GM18507 (cell line): ENCODE measurements around the gene SUSD2.
"Not testable (repeated sequence)": the region's sequence is repeated elsewhere in the genome, so short reads cannot be mapped to it uniquely, and the experiment has no call there.

Source experiments
- DNase-seq: peaks from one replicate; pipeline ENCODE4 v3.0.0; 2011; ENCODE audit warnings: low read depth; ENCODE audit not compliant: insufficient read length; ENCODE audit errors: extremely low spot score
- FAIRE-seq: peaks from 2 replicates; lab custom pipeline; 2011; peaks lifted over from hg19 to GRCh38; lab: Jason Lieb, UNC

SUSD2 gene, protein sequence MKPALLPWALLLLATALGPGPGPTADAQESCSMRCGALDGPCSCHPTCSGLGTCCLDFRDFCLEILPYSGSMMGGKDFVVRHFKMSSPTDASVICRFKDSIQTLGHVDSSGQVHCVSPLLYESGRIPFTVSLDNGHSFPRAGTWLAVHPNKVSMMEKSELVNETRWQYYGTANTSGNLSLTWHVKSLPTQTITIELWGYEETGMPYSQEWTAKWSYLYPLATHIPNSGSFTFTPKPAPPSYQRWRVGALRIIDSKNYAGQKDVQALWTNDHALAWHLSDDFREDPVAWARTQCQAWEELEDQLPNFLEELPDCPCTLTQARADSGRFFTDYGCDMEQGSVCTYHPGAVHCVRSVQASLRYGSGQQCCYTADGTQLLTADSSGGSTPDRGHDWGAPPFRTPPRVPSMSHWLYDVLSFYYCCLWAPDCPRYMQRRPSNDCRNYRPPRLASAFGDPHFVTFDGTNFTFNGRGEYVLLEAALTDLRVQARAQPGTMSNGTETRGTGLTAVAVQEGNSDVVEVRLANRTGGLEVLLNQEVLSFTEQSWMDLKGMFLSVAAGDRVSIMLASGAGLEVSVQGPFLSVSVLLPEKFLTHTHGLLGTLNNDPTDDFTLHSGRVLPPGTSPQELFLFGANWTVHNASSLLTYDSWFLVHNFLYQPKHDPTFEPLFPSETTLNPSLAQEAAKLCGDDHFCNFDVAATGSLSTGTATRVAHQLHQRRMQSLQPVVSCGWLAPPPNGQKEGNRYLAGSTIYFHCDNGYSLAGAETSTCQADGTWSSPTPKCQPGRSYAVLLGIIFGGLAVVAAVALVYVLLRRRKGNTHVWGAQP

DNA sequence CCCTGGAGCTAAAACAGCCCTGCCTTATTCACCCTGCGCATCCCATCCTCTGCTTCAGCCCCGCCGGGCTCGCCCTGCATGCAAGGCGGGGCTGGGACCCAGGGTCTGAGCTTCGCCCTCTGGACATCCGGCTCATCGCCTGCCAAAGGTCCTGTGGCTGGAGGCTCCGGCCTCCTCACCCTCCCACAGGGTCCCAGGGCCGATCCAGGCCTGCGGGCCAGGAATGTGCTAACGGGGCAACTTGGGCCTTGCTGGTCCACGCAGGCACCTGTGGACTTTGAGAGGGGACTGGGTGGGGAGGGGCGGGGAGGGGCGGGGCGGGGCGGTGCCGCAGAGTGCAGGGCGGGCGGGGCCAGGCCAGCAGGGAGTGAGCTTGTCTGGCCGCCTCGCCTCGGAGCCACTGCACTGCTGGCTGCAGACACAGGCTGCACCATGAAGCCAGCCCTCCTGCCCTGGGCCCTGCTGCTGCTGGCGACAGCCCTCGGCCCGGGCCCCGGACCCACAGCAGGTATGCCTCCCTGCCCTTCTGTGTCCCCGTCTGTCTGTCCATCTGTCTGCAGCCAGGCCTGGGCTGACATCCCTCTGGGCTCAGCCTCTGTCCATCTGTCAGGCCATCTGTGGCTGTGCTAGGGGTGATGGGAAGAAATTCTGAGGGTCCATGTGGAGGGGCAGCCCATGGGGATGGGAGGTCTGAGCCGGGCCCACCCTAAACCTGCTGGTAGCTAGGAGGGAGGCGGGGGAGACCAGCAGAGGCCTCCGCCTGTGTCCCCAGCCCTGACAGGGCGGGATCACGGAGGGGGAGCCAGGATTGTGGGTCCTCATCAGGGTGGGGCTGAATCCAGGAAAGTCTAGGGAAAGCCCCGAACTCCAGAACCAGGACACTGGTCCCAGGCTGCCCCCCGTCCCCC, at the start of gene SUSD2:
Gene SUSD2 (plus strand): TSS at position 400 of the 908 bp plus-strand sequence. CDS start 33 bp downstream, at position 433.
- no peak for DNase-seq
- no peak for FAIRE-seq

DNA sequence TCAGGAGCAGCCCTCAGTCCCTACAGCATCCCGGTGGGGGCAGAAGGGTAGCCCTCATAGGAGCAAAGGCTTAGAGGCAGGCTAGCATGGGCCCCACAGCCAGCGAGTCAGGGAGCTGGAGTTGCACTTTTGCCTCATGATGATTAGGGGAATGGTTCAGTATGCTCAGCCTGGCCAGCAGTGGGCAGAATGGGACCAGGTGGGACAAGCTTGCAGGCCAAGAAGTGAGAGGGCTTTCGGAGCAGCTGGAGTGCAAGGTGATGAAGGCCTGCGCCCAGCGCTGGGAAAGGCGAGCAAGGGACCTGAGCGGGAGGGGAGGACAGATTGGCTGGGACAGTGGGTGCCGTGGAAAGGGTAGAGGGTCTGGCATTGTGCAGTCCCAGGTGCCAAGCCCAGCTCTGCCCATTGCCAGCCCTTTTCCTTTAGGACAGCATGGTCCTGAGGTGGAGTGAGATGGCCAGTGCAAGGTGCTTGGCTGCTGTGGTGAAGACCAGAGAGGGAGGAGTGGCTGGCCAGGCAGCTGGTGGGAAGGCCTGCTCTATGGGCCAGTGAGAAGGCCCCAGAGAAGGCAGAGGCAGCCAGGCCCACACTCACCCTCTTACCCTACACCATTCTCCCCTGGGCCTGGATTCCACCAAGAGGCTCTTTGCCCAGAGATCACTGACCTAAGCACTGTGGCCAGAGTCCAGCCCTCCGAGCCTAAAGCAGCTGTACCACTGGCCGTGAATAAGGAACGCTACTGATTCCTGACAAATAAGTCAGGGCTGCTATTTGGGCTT, 47.9 kb upstream of the SUSD2 start:
- DNase-seq (no peak), FAIRE-seq (no peak)

DNA sequence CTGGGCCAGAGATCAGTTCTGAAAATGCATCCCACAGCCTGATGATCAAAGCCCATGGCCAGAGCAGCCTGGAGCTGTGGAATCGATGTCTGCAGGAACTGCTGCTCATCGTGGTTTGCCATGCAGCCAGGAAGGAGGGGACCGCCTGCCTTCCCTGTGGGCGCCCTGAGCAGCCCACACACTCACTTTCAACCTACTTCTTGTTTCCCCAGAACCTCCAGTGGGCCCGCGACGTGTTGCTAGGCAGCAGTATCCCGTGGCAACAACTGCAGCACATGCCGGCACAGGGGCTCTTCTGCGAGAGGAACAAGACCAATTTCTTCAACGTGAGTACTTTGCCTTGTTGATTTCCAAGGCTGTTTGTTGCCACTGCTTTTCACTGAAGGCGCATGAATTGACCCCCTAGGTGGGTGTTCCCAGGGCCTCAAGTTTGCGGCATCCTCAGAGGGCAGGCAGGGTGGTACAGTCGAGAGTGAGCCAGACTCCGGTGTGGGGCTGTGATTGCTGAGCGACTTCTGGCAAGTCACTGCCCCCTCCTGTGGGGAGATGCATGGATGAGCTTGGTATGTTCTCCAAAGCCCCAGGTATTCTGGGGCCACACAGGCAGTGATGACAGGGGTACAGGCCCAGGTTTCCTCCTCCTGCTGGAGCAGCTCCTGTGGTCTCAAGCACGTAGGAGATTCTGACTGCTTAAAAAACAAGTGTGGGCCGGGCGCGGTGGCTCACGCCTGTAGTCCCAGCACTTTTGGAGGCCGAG, 47.0 kb upstream of the SUSD2 start:
- no peak for FAIRE-seq

DNA sequence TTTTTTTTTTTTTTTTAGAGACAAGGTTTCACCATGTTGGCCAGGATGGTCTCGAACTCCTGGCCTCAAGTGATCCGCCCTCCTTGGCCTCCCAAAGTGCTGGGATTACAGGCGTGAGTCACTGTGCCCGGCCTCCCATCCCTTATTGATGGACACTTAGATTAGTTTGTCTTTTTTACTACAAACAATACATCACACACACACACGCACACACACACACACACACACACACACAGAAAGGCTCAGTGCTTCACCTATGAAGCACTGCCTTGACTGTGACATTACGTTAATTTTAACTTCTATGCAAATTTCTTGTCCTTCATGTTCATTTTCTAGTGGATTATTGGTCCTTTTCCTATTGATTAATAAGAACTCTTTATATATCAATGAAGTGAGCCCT, 44.8 kb upstream of the SUSD2 start:
- not testable (repeated sequence) for FAIRE-seq, DNase-seq

More for the DNA sequence above, 47.0 kb upstream of the SUSD2 start:
- no peak for DNase-seq

DNA sequence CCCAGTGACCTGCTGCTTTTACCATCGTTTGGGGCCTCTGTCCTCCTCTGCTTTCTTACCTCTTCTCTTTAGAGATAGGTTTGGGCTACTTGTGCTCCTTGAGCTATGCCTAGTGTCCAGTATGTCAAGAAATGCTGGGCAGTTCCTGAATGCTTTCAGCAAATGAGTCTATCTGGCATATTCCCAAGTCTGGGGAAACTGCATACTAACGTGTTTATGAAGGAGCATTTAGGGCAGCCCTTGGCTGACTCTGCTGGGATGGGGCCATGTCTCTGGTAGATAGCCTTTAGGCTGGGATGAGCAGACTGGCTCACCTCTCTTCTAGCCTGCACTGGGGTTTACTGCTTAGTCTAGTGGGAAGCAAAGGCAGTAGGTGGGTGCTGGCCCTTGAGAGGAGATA, 43.7 kb upstream of the SUSD2 start:
- DNase-seq (no peak), FAIRE-seq (no peak)

DNA sequence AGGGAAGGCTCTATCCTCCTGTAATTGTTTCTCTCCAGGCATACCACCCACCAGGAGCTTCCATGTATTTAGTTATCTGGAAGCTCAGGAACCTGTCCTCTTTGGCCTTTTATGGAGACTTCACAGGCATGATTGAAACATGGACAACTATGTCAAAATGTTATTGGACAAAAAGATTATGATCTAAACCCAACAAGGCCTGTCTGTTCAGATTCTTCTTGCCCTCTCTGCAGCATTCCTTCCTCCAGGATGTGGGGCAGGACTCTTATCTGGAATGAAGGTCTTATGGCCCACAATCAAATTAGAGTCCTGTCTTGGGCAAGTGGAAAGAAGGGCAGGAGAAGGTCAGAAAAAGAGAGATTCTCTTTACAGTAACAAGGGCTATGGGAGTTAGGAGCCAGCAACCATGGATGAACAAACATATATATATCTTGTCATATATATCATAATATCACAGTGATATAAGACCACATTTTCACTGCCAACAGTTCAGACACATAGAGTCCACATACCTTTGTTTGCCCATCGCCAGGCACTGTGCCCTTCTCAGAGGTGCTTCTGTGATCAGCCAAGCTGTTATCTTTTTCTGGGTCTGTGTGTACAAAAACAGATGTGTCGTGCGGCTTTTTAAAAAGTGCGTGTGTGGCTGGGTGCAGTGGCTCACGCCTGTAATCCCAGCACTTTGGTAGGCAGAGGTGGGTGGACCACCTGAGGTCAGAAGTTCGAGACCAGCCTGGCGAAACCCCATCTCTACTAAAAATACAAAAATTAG, 42.5 kb upstream of the SUSD2 start:
- no peak for DNase-seq

DNA sequence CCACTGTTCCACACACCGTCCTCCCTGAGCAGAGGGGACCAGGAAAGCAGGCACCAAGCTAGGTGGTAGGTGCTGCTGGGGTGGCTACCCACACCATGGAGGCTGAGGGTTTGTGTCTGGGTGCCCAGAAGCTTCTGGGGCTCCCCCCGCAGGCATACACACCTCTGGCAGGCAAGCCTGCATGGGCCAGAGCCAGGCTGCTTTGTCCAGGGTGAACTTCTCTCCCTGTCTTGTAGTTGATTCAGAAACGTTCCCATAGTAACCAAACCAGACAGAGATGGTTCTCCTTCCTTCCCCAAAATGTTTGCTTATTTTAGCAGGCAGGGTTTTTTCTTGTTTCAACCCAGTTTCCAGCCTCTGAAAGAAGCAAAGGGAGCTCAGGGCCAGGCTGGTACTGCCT, 40.9 kb upstream of the SUSD2 start:
- no peak for FAIRE-seq

More for the DNA sequence above, 42.5 kb upstream of the SUSD2 start:
- FAIRE-seq = no peak

DNA sequence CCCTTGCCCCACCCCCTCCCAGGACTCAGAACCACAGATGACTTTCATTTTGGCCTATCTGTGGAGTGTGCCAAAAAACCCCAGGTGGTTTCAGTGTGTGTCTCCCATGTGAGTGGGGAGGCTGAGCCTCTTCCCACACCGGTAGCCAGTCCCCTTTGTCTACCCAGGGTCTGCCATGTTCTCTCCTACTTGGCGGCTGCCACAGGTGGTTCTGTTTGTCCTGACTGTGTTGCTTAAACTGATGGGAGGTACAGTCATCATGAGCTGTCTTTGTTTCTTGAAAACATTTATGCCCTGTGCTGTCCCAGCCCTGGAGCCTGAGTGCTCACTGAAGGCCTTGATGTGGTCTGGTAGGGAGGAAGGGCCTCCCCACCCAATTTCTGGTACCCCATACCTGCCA, 39.7 kb upstream of the SUSD2 start:
- DNase-seq (no peak), FAIRE-seq (no peak)

More for the DNA sequence above, 40.9 kb upstream of the SUSD2 start:
- no peak for DNase-seq

DNA sequence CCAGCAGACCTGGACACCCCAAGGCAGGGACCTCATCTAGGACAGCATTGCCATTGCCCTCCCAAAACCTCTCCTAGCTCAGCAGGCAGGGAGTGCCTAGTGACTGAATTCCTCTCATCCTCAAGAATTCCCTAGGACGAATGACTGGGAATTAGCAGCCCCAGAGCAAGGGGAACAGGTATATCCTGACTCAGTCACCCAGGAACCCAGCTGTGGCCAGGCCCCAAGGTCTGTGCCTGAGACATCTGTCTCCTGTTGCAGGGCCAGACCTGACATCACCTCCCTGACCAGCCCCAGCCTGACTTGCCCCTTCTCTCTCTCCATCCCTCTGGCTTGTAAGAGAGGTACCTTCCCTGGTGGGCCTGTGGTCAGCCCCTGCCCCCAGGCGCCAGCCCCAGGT, 39.0 kb upstream of the SUSD2 start:
- no peak for FAIRE-seq

DNA sequence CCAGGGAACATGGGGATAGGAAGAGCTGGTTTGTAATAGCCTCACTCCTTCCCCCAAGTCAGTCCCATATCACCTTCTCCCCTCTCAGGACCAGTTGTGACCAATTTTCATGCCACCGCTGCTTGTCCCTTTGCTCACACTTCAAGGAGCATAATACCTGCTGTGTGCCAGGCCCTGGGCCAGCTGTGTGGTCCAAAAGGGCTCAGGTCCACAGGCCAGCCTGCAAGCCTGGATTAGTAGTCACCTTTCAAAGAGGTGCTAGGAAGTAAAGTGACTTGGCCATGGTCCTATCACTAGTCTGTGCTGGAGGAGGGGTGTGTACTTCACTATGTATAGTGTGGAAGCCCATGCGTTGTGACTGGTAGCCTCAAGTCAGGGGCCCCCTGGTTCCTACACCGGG, 38.5 kb upstream of the SUSD2 start:
- DNase-seq (no peak), FAIRE-seq (no peak)

More for the DNA sequence above, 39.0 kb upstream of the SUSD2 start:
- no peak for DNase-seq

DNA sequence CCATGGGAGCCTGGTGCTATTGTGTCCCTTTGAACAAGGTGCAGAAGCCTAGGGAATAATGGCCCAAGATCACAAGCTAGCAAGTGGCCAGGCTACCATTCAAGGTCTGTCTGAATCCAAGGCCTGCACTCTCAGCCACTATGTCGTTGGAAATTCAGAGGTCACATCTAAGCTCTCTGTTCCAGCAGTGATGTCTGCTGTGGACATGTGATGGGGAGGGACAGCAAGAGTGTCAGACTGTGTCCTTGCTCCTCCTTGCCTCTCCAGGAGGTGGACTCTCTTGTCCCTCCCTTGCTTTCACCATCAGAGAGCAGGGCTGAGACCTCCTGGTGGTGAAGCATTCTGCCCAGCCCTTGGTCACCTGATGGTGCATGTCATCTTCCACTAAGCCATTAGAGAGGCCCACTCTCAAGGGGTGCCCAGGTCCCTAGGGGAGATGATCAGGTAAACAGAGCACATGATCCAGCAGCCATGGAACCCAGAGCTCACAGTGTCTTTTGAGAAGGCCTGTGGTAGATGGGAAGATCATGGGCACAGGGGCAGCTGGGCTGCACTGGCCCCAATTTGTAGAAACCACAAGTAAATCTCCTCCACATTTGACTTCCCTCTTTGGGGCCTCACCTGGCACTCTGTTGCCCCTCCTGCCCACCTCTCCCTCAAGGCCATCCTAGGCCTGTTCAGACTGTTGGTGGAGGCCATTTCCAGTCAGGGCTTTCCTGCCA, 37.1 kb upstream of the SUSD2 start:
- DNase-seq (no peak), FAIRE-seq (no peak)

DNA sequence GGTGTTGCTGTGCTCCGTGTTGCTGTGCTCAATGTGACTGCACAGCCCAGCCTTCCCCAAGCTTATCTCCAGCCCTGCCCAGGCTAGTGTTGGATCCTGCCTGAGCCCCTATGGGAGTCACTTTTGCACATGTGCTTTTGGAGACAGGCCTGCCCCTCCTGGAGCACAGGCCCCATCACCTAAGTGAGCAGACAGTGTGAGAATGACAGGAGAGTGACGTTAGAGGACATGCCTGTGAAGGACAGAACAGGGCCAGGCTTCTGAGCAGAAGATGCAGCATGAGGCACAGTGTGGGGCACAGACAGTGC, 36.6 kb upstream of the SUSD2 start:
- no peak for DNase-seq
- no peak for FAIRE-seq

DNA sequence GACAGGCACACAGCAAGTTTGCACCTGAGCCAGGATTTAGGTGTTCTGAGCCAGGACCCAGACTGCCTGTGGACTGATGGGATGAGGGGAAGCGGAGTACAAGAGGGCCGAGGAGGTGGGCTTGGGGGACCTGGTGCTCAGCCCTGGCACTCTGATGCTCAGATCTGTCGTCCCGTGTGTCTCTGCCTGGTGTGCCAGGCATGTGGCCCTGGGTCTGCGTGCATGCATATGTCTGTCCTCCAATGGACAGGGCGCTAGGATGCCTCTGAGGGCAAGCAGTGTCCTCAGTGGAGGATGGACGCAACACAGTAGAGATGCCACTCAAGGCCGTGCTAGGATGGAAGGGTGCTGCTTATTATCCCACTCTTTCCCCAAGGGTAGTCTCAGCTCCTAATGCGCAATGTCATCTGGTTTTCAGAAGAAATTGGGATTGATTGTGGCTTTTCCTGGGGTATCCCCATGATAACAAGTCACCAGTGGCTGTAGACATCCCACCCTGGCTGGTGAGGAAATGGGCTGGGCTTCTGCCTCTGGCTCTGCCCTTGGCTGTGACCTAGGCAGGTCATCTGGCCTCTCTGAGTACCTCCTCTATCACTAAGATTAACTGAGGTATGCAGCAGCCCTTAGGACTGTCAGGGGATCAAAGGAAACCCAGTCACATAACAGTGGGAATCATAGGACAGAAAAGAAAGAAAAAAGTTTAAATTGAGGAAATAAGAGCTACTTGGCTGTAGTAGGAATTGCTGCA, 35.7 kb upstream of the SUSD2 start:
- FAIRE-seq = no peak
- no peak for DNase-seq

DNA sequence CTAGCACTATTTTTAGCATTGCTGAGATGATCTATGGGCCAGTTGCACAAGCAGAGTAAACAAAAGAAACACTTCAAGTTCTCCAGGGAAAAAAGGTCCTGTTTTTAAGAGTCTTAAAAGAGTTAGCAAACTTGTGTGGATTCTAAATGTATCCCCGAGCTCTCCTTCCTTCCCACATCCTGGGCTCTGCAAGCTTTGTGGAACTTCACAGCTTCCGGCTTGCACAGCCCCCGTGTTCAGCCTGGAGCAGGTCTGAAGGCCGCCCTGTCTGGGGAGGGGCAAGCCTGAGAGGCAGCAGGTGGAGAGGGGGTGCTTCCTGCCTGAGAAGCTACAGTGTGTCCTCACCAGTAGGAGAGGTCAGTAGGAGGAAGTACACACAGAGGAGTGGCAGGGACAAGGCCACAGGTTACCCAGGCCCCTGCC, 35.1 kb upstream of the SUSD2 start:
- no peak for FAIRE-seq
- no peak for DNase-seq

DNA sequence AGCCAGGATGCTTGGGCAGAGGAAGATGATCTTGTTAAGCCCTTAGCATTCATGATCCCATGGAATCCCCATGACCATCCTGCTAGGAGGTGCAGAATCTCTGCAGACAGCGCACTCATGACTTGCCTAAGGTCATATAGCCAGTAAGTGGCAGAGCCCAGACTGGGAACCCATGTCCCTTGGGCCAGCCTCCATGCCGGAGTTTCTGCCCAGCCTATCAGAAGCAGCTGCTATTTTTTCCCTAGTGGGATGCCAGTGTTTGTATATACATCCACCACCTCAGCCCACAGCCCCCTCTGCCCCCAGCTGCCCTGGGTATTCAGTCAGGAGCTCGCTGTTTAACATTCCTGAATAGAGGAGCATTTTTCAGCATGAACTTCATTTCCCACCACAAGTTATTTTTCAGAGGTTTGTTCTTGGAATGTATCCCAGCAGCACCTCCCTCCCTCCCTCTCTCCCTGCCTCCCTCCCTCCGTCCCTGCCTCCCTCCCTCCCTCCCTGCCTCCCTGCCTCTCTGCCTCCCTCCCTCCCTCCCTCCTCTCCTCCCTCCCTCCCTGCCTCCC, 34.4 kb upstream of the SUSD2 start:
- DNase-seq = no peak
- no peak for FAIRE-seq

DNA sequence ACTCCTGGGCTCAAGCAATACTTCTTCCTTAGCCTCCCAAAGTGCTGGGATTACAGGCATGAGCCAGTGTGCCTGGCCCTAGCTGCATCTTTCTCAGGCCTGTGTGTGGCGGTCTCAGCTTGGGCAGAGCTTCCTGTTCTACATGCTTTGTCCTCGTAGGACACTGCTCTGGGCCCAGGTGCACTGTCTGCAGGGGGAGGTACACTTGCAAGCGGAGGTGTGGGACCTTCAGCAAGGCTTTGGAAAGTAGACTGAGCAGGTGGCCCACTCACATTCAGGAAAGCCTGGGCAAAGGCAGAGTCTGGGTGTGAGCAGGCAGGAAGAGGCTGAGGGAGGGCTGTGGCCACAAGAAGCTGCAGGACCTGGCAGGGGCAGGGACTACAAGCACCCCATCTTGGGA, 33.6 kb upstream of the SUSD2 start:
- FAIRE-seq (no peak), DNase-seq (no peak)
